PFSK-1 (cell line): ENCODE data around the gene KYAT1.

ENCODE experiments used
- FOXP2 ChIP-seq: optimal IDR thresholded peaks from 2 replicates; pipeline ENCODE3; 2011; ENCODE audit warnings: borderline replicate concordance, control low read depth, inconsistent platforms; ENCODE audit not compliant: insufficient read depth; ENCODE audit errors: extremely low read length, extremely low read depth
- POLR2AphosphoS5 ChIP-seq: IDR thresholded peaks from 2 replicates; pipeline ENCODE4 v1.6.1; 2012; ENCODE audit warnings: low read depth, mild to moderate bottlenecking, control low read depth, low read length, moderate library complexity
- SIN3A ChIP-seq: IDR thresholded peaks from 2 replicates; pipeline ENCODE4 v1.6.1; 2012; ENCODE audit warnings: mild to moderate bottlenecking, low read length, moderate library complexity, borderline replicate concordance; ENCODE audit not compliant: insufficient read depth
- TAF1 ChIP-seq: IDR thresholded peaks from 2 replicates; pipeline ENCODE4 v1.6.1; 2012; ENCODE audit warnings: low read length, control low read depth, borderline replicate concordance; ENCODE audit not compliant: insufficient read depth
- TF ChIP-seq, protein P1 (sequence below), 2 experiments: IDR thresholded peaks; 2 replicates each; pipeline versions ENCODE4 v1.6.1 to v1.8.0; 2011 to 2012; ENCODE audit warnings: low read depth in 2 of 2, low read length in 2 of 2, control low read depth in 1 of 2, inconsistent platforms in 1 of 2, mild to moderate bottlenecking in 1 of 2, moderate library complexity in 1 of 2; ENCODE audit not compliant: insufficient read depth in 1 of 2

The KYAT1 gene

DNA sequence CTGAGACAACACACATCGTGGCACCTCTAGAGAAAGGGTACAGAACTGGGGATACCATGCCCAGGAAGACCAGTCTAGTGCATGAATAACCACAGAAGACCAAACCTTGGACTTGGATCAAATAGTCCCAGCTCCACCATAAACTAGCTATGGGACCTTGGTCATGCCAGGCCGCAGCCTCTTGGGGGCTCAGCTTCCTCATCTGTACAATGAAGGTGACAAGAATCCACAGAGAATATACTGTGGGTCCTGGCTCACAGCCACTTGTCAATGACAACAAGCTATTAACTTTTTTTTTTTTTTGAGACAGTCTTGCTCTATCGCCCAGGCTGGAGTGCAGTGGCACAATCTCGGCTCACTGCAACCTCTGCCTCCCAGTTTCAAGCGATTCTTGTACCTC lies 3.9 kb downstream of the KYAT1 start:
- TF ChIP-seq TAF1 = no peak
- TF ChIP-seq, protein P1, sequence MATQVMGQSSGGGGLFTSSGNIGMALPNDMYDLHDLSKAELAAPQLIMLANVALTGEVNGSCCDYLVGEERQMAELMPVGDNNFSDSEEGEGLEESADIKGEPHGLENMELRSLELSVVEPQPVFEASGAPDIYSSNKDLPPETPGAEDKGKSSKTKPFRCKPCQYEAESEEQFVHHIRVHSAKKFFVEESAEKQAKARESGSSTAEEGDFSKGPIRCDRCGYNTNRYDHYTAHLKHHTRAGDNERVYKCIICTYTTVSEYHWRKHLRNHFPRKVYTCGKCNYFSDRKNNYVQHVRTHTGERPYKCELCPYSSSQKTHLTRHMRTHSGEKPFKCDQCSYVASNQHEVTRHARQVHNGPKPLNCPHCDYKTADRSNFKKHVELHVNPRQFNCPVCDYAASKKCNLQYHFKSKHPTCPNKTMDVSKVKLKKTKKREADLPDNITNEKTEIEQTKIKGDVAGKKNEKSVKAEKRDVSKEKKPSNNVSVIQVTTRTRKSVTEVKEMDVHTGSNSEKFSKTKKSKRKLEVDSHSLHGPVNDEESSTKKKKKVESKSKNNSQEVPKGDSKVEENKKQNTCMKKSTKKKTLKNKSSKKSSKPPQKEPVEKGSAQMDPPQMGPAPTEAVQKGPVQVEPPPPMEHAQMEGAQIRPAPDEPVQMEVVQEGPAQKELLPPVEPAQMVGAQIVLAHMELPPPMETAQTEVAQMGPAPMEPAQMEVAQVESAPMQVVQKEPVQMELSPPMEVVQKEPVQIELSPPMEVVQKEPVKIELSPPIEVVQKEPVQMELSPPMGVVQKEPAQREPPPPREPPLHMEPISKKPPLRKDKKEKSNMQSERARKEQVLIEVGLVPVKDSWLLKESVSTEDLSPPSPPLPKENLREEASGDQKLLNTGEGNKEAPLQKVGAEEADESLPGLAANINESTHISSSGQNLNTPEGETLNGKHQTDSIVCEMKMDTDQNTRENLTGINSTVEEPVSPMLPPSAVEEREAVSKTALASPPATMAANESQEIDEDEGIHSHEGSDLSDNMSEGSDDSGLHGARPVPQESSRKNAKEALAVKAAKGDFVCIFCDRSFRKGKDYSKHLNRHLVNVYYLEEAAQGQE (IDR thresholded peaks at IDR 0.05; ENCODE audit: insufficient read depth in 1 of 2, low read depth in 2 of 2, low read length in 2 of 2) = no peak
- TF ChIP-seq POLR2AphosphoS5 = no peak
- no peak for TF ChIP-seq FOXP2
- no peak for TF ChIP-seq SIN3A

DNA sequence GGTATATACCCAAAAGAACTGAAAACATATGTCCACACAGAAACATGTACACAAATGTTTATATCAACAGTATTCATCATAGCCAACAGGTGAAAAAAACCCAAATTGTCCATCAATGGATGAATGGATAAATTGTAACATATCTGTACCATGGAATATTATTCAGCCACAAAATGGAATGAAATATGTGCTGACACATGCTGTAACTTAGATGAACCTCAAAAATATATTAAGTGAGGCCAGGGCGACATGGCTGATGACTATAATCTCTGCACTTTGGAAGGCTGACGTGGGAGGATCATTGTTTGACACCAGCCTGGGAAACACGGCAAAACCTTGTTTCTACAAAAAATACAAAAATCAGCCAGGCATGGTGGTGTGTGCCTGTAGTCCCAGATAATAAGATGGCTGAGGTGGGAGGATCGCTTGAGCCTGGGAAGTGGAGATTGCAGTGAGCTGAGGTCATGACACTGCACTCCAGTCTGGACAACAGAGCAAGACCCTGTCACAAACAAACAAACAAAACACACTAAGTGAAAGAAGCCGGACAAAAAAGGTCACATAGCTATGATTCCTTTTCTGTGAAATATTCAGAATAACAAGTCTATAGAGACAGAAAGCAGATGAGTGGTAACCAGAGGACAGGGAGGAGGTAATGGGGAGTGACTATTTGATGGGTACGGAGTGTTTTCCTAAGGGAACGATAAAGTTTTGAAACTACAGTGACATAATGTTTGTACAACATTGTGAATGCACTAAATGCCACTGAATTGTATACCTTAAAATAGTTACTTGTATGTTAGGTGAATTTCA lies 11.4 kb downstream of the KYAT1 start:
- TF ChIP-seq, protein P1 (IDR thresholded peaks at IDR 0.05; ENCODE audit: insufficient read depth in 1 of 2, low read depth in 2 of 2, low read length in 2 of 2) = no peak
- TF ChIP-seq SIN3A = no peak
- no peak for TF ChIP-seq POLR2AphosphoS5
- no peak for TF ChIP-seq TAF1
- no peak for TF ChIP-seq FOXP2

DNA sequence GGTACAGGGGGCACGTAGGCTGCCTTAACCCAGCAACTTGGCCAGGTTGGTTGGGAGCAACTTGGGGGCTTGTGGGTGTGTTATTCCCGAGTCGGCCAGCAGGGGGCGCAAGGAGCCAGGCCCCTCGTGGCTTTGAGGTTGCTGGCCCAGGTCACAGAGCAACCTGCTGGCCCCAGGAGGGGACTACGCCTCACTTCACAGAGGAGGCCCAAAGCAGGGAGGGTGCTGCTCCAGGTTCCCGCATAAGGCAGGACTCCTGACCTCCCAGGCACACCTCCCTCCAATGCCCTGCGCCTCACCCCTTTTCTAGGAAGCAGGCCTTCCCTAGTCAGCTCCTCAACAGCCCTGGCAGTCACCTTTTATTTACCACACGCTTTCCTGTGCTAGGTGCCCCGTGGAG lies 18.1 kb downstream of the KYAT1 start:
- no peak for TF ChIP-seq POLR2AphosphoS5
- TF ChIP-seq, protein P1 (IDR thresholded peaks at IDR 0.05; ENCODE audit: insufficient read depth in 1 of 2, low read depth in 2 of 2, low read length in 2 of 2) = no peak
- TF ChIP-seq SIN3A = no peak
- no peak for TF ChIP-seq FOXP2
- no peak for TF ChIP-seq TAF1

DNA sequence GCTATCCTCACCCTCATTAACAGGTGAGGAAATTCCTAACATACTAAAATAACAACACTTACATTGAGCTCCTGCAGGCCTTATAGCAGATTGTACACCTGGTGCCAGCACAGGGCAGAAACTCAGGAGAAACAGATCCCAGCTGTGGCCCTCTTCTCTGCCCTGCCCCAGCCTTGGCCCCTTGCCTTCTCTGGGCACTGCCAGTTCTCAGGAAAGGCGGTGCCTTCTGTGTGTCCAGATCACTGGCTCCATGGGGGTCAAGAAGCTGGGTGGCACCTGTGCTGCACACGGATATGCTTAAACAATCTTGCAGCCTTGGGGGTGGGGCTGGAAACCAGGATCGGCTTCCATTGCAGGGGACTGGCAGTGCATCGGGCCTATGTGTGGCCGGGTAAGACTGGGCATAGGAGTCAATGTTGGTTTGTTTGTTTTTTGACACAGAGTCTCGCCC lies 19.3 kb downstream of the KYAT1 start:
- TF ChIP-seq TAF1 (no peak), FOXP2 (no peak), POLR2AphosphoS5 (no peak), SIN3A (no peak)
- TF ChIP-seq, protein P1 (IDR thresholded peaks at IDR 0.05; ENCODE audit: insufficient read depth in 1 of 2, low read depth in 2 of 2, low read length in 2 of 2) = no peak
